GM19239 (cell line): ENCODE results near the gene BAIAP2L1.
"Not testable (repeated sequence)": the region's sequence is repeated elsewhere in the genome, so short reads cannot be mapped to it uniquely, and the experiment has no call there.

ENCODE experiments used
- DNase-seq: peaks from one replicate; pipeline ENCODE4 v3.0.0; 2011; ENCODE audit warnings: low spot score; ENCODE audit not compliant: insufficient read length
- FAIRE-seq: peaks from 2 replicates; lab custom pipeline; 2011; peaks lifted over from hg19 to GRCh38; lab: Jason Lieb, UNC

Gene BAIAP2L1

DNA sequence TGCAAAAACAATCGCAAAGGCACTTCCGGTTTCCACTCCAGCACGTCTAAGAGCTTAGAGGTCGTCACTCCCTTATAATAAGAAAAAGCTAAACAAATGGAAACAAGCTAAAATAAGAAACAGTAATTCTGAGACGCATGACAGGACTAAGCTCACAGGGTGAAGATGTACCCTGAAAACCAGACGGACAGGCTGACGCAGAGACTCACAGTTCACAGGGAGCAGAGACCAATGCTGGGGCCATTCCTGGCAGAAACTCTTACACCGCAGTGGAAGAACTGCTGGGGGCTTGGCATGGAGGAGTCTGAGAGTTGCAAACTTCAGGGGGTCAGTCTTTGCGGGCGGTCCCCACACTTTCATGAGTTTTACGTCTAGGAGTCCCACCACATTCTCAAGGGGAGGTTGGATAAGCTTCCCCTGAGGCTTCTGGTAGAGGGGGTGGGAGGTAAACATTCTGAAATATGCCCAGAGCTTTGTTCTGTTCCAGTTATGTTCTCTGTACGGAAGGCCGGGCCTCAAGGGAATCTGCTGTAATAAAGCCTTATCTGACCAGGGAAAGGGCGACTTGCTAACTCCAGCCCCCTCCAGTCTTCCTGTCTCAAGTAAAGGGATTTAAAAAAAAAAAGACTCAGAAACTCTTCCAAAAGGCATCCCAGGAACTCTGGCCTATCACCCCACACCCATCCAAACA lies 71.6 kb downstream of the BAIAP2L1 start:
- DNase-seq: no peak
- FAIRE-seq: no peak

DNA sequence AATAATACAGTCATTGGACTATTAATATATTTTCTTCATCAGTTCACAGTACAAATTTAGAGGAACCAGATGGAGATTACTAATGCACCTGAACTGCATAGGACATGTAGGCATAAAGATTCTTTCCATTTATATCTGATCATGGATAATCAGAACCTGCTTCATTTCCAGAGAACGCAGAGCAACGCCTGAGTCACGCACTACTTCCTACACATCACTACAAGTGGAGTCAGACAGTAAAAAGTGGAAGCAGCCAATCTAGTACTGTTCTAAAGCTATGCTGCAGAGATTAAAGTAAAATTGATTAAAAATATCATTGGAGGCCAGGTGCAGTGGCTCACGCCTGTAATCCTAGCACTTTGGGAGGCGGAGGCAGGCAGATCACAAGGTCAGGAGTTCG lies 76.1 kb downstream of the BAIAP2L1 start:
- DNase-seq: no peak
- FAIRE-seq: no peak

GRCh38 chr7:98323597-98324322 lies 77.1 kb downstream of the BAIAP2L1 start:
- no peak for DNase-seq
- FAIRE-seq: no peak

- no peak for DNase-seq
- no peak for FAIRE-seq
Observed at GRCh38 chr7:98322331-98323270, 78.3 kb downstream of the BAIAP2L1 start.

GRCh38 chr7:98321301-98321700 lies 79.6 kb downstream of the BAIAP2L1 start:
- no peak for DNase-seq
- FAIRE-seq: no peak

DNA sequence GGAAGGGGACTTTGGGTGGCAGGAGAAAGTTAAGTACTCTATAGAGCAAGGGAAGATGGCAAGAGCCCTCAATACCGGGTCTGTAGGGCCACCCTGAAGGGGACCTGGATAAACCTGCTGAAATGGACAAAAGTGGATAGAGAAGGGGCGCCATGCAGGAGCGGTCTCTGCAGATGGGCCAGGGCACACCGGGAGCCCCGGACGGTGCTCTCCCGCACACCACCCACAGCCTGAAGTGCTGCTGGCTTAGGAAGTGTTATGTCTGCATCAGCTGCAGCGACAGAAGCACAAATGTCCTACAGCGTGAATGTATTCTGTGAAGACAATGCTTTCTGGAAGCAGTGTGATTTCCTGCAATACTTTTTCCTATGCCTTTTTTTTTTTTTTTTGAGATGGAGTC lies 81.7 kb downstream of the BAIAP2L1 start:
- no peak for FAIRE-seq
- DNase-seq: no peak

- no peak for FAIRE-seq
- no peak for DNase-seq
Observed at GRCh38 chr7:98317366-98318040, 83.4 kb downstream of the BAIAP2L1 start.

- DNase-seq, FAIRE-seq: not testable (repeated sequence)
Observed at GRCh38 chr7:98315994-98316527, 84.8 kb downstream of the BAIAP2L1 start.

- DNase-seq (no peak), FAIRE-seq (no peak)
Observed at GRCh38 chr7:98315318-98315993, 85.4 kb downstream of the BAIAP2L1 start.

- no peak for DNase-seq
Observed at GRCh38 chr7:98314469-98314868, 86.4 kb downstream of the BAIAP2L1 start.

GRCh38 chr7:98312201-98312600 lies 88.7 kb downstream of the BAIAP2L1 start:
- FAIRE-seq (no peak), DNase-seq (no peak)

More at GRCh38 chr7:98314469-98314868, 86.4 kb downstream of the BAIAP2L1 start:
- FAIRE-seq: no peak

DNA sequence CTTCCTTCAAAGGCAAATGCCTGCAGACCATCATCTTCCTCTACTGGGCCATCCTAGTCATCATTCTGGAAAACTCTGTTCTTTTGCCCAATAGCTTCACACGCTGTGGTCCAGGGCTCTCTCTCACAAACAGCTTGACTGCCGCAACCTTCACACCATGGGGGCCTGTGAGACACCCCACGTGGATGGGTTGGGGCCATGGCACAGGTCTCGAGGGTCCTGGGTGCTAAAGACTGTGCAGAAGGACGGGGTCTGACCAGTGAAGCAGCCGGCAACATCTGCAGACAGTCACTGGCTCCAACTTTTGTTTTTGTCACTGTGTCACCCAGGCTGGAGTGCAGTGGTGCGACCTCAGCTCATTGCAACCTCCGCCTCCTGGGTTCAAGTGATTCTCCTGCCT lies 91.3 kb downstream of the BAIAP2L1 start:
- DNase-seq (no peak), FAIRE-seq (no peak)

DNA sequence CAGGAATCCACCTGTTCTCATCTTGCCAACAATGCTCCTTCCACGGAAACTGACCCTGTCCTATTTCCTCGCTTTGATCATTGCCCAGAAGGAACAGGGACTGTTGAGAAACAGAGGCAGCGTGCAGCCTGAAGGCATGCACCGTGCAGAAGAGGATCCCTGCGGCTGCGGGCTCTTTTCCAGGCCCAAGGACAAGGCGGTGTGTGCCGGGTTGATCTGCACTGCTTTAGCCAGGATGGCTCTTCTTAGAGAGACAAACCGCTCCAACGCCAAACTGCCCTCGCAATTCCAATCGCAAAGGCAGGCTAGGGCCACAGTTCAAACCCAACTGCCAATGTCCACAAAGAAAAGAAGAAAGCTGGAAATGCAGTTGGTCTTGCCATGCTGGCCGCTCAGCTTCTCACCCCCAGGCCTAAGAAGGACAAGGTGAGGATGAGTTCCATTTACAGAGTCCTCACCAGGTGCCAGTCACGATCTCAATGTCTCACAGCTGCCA lies 92.9 kb downstream of the BAIAP2L1 start:
- FAIRE-seq (no peak), DNase-seq (no peak)

- DNase-seq: no peak
- FAIRE-seq: no peak
Observed at GRCh38 chr7:98305951-98306535, 94.8 kb downstream of the BAIAP2L1 start.

DNA sequence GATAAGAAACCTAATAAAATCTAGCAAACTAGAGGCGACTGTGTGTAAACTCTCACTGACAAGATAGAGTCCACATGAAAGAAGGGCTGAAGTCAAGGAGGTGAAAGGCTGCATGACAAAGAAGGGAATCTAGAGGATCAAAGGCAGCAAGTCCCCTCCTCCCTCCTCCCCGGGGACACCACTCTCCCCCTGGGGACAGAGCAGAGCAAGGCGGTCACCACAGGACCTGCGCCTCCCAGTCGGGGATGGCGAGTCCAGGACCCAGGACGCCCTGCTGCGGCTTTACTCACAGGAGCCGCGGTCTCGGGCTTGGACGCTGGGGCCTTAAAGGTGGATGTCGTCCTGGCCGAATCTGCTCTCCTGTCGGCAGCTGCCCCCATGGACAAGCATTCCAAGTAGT lies 97.0 kb downstream of the BAIAP2L1 start:
- FAIRE-seq (no peak), DNase-seq (no peak)

DNA sequence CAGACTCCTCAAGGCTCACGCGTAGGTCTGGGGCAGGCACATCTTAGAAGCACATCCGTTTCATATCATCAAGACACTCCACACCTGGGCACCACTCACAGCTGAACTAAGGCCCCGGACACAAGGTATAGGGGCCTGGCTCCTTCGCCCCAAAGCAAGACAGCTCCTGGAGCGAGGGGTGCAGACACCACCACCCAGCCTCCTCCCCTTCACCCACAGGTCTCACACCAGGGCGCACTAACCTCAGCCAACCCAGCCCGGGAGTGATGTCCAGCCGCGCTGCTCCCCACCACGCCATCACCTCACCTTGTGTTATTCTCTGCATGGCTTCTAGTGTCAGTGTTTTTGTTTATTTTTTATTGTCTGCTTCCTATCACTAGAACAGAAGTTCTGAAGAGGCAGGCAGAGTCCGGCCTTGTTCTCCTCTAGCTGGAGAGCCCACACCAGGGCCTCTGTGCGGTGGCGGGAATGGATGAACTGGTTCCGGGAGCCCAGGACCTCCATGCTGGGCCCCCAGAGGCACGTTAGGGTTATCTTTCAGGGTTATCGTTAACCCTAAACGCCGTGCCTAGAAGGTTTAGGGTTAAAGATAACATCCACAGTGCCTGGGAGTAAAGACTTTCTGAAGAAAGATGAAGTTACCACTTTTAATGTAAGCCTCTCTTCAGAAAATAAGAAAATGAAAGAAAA lies 97.6 kb downstream of the BAIAP2L1 start:
- no peak for FAIRE-seq

GRCh38 chr7:98301693-98302470 lies 99.0 kb downstream of the BAIAP2L1 start:
- DNase-seq: no peak
- no peak for FAIRE-seq

More for the DNA sequence above, 97.6 kb downstream of the BAIAP2L1 start:
- no peak for DNase-seq
